Smooth muscle cell (in vitro differentiated cells): ENCODE results near the gene OR51B2. TPM values are rescaled to one million over a fixed set of nuclear protein-coding genes. Genes with fewer than 3 reads are reported as not detected.

Experiments
- DNase-seq: peaks from one replicate; lab custom pipeline; 2025; ENCODE audit not compliant: unreplicated experiment; lab: John Stamatoyannopoulos, UW
- H2AFZ ChIP-seq: fragments of 200-600 bp; sonication (generic); 2 replicates; pipeline ENCODE4 v1.6.0; 2016; ENCODE audit warnings: antibody characterized with exemption, low read depth, mild to moderate bottlenecking
- H3F3A ChIP-seq: fragments of 200-600 bp; sonication (generic); 2 replicates; pipeline ENCODE4 v1.6.0; 2017; ENCODE audit warnings: antibody characterized with exemption, low read depth
- H3K27ac ChIP-seq: fragments of 200-600 bp; sonication (generic); 2 replicates; pipeline ENCODE4 v1.5.1; 2016; ENCODE audit warnings: low read depth, mild to moderate bottlenecking
- H3K27me3 ChIP-seq: fragments of 200-600 bp; sonication (generic); 2 replicates; pipeline ENCODE4 v1.6.1; 2016; ENCODE audit warnings: low read depth, mild to moderate bottlenecking
- H3K36me3 ChIP-seq: fragments of 200-600 bp; sonication (generic); 2 replicates; pipeline ENCODE4 v1.5.1; 2016; ENCODE audit warnings: low read depth
- H3K4me1 ChIP-seq: fragments of 200-600 bp; sonication (generic); 2 replicates; pipeline ENCODE4 v1.5.1; 2016; ENCODE audit warnings: low read depth
- H3K4me2 ChIP-seq: fragments of 200-600 bp; sonication (generic); 2 replicates; pipeline ENCODE4 v1.6.0; 2016; ENCODE audit warnings: mild to moderate bottlenecking
- H3K4me3 ChIP-seq: fragments of 200-600 bp; sonication (generic); 2 replicates; pipeline ENCODE4 v1.5.1; 2016; ENCODE audit warnings: mild to moderate bottlenecking
- H3K79me2 ChIP-seq: fragments of 200-600 bp; sonication (generic); 2 replicates; pipeline ENCODE4 v1.6.0; 2016; ENCODE audit warnings: low read depth, mild to moderate bottlenecking
- H3K9ac ChIP-seq: fragments of 200-600 bp; sonication (generic); 2 replicates; pipeline ENCODE4 v1.6.0; 2016; ENCODE audit warnings: low read depth
- H3K9me3 ChIP-seq: fragments of 200-600 bp; sonication (generic); replicated peaks from 2 replicates; pipeline ENCODE4 v1.5.1; 2016; ENCODE audit warnings: low read depth
- H4K20me1 ChIP-seq: fragments of 200-600 bp; sonication (generic); 2 replicates; pipeline ENCODE4 v1.6.0; 2016; ENCODE audit warnings: low read depth
- CTCF ChIP-seq: fragments of 200-600 bp; sonication (generic); IDR thresholded peaks from 2 replicates; pipeline ENCODE4 v1.5.1; 2017; ENCODE audit warnings: borderline replicate concordance, mild to moderate bottlenecking, antibody characterized with exemption; ENCODE audit not compliant: insufficient read depth, poor library complexity, severe bottlenecking
- WGBS: methylation state at CpG from one replicate; pipeline ENCODE4 v1.1.7; 2016; ENCODE audit warnings: low lambda C conversion rate; 5-methylcytosine and 5-hydroxymethylcytosine counted together
- polyA plus RNA-seq: library from polyadenylated mRNA; unstranded; fragments of >200 nt; fragmentation: Nextera tagmentation; extraction: Ambion mirVana; gene quantifications from 2 replicates; pipeline ENCODE4 v1.2.1, GENCODE V29; 2016
- total RNA-seq: library from RNA; depleted of rRNA; stranded (reverse); fragments of >200 nt; gene quantifications from 2 replicates; pipeline ENCODE4 v1.2.3, GENCODE V29; 2014

The OR51B2 gene
- total and polyA plus RNA-seq, 2 experiments from 2014 or later, result not detected

GRCh38 chr11:5288906-5289550 lies 35.1 kb downstream of the OR51B2 start:
- no peak overlapping the region for H3K4me3 ChIP-seq
- no peak overlapping the region for H3K4me2 ChIP-seq
- no peaks in the 10 kb centered on the region for H3K27me3 ChIP-seq
- H3K9me3 ChIP-seq, result no peaks in the 10 kb centered on the region
- no peak overlapping the region for H3K9ac ChIP-seq
- no peaks in the 10 kb centered on the region for H3F3A ChIP-seq
- no peak for TF ChIP-seq CTCF
- no peak for DNase-seq
- WGBS, result 72% methylated on average over 6 of the region's 6 CpGs
- H3K79me2 ChIP-seq, result no peaks in the 10 kb centered on the region
- H3K27ac ChIP-seq, result peak overlapping the region; percentile 10
- no peaks in the 10 kb centered on the region for H3K36me3 ChIP-seq
- H3K4me1 ChIP-seq, result no peaks in the 10 kb centered on the region
- H4K20me1 ChIP-seq, result no peaks in the 10 kb centered on the region
- H2AFZ ChIP-seq, result no peak overlapping the region

- Histone ChIP-seq H3K27me3 (no peaks in the 10 kb centered on the region), H3K4me2 (no peak overlapping the region), H4K20me1 (no peaks in the 10 kb centered on the region), H3K27ac (no peak overlapping the region), H2AFZ (no peak overlapping the region), H3F3A (no peaks in the 10 kb centered on the region), H3K36me3 (no peaks in the 10 kb centered on the region), H3K9me3 (no peaks in the 10 kb centered on the region), H3K79me2 (no peaks in the 10 kb centered on the region), H3K4me3 (no peak overlapping the region), H3K4me1 (no peaks in the 10 kb centered on the region), H3K9ac (no peak overlapping the region)
- WGBS, result 71% methylated on average over 7 of the region's 7 CpGs
- TF ChIP-seq CTCF, result no peak
- no peak for DNase-seq
Observed at GRCh38 chr11:5288108-5288905, 35.8 kb downstream of the OR51B2 start.

- Histone ChIP-seq H2AFZ (no peak overlapping the region), H3K27ac (no peak overlapping the region), H3K9me3 (no peaks in the 10 kb centered on the region), H3K9ac (no peak overlapping the region), H3K27me3 (no peaks in the 10 kb centered on the region), H3K4me2 (no peak overlapping the region), H3K36me3 (no peaks in the 10 kb centered on the region), H3K4me1 (no peaks in the 10 kb centered on the region), H4K20me1 (no peaks in the 10 kb centered on the region), H3K4me3 (no peak overlapping the region), H3K79me2 (no peaks in the 10 kb centered on the region), H3F3A (no peaks in the 10 kb centered on the region)
- no peak for TF ChIP-seq CTCF
- no peak for DNase-seq
- 75% methylated on average over 3 of the region's 3 CpGs for WGBS
Observed at GRCh38 chr11:5286901-5287300, 37.2 kb downstream of the OR51B2 start.
